ENCODE measurements around the gene CT47C1.

GRCh38 chrX:119040432-119040831 lies 32.4 kb upstream of the CT47C1 start:
- TF ChIP-seq, protein P1, sequence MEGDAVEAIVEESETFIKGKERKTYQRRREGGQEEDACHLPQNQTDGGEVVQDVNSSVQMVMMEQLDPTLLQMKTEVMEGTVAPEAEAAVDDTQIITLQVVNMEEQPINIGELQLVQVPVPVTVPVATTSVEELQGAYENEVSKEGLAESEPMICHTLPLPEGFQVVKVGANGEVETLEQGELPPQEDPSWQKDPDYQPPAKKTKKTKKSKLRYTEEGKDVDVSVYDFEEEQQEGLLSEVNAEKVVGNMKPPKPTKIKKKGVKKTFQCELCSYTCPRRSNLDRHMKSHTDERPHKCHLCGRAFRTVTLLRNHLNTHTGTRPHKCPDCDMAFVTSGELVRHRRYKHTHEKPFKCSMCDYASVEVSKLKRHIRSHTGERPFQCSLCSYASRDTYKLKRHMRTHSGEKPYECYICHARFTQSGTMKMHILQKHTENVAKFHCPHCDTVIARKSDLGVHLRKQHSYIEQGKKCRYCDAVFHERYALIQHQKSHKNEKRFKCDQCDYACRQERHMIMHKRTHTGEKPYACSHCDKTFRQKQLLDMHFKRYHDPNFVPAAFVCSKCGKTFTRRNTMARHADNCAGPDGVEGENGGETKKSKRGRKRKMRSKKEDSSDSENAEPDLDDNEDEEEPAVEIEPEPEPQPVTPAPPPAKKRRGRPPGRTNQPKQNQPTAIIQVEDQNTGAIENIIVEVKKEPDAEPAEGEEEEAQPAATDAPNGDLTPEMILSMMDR (conservative IDR thresholded peaks at IDR 0.05 in 1 of 2, IDR thresholded peaks at IDR 0.05 in 1 of 2; ENCODE audit: extremely low read depth in 1 of 2, insufficient read depth in 1 of 2, low read depth in 1 of 2, low read length in 2 of 2), result no peak
- no peak for TF ChIP-seq EZH2 (IDR thresholded peaks at IDR 0.05; ENCODE audit: borderline replicate concordance, low read length)

Measured in mammary epithelial cell (primary cell).